MM.1S (cell line): ENCODE data around the gene TNFAIP3.
"Not testable (repeated sequence)": the region's sequence is repeated elsewhere in the genome, so short reads cannot be mapped to it uniquely, and the experiment has no call there.

ENCODE experiments used
- DNase-seq: peaks from one replicate; pipeline ENCODE4 v3.0.0-alpha.2; 2015
- H2AFZ ChIP-seq: fragments of 300-600 bp; sonication (generic); 2 replicates; pipeline ENCODE4 v1.6.0; 2016; ENCODE audit warnings: antibody characterized with exemption, low read length
- H3F3A ChIP-seq: fragments of 300-600 bp; sonication (generic); 2 replicates; pipeline ENCODE4 v1.6.1; 2016; ENCODE audit warnings: mild to moderate bottlenecking, antibody characterized with exemption, low read length, moderate library complexity, mixed read lengths; ENCODE audit not compliant: insufficient read depth
- H3K27ac ChIP-seq: fragments of 300-600 bp; sonication (generic); 2 replicates; pipeline ENCODE4 v1.5.1; 2016; ENCODE audit warnings: mild to moderate bottlenecking, low read length
- H3K27me3 ChIP-seq: fragments of 300-600 bp; sonication (generic); replicated peaks from 2 replicates; pipeline ENCODE4 v1.6.0; 2016; ENCODE audit warnings: low read length; ENCODE audit not compliant: insufficient read depth
- H3K36me3 ChIP-seq: fragments of 300-600 bp; sonication (generic); replicated peaks from 2 replicates; pipeline ENCODE4 v1.6.1; 2016; ENCODE audit warnings: mild to moderate bottlenecking, low read length, mixed read lengths; ENCODE audit not compliant: insufficient read depth
- H3K4me1 ChIP-seq: fragments of 300-600 bp; sonication (generic); 2 replicates; pipeline ENCODE4 v1.6.1; 2016; ENCODE audit warnings: low read length, mixed read lengths
- H3K4me2 ChIP-seq: fragments of 300-600 bp; sonication (generic); 2 replicates; pipeline ENCODE4 v1.6.0; 2016; ENCODE audit warnings: low read depth, low read length
- H3K4me3 ChIP-seq: fragments of 300-600 bp; sonication (generic); 2 replicates; pipeline ENCODE4 v1.5.1; 2016; ENCODE audit warnings: low read length, mixed read lengths
- H3K79me2 ChIP-seq: fragments of 300-600 bp; sonication (generic); 2 replicates; pipeline ENCODE4 v1.6.1; 2016; ENCODE audit warnings: mixed run types, low read length, mixed read lengths
- H3K9ac ChIP-seq: fragments of 300-600 bp; sonication (generic); 2 replicates; pipeline ENCODE4 v1.6.1; 2016; ENCODE audit warnings: low read length, mixed read lengths
- H3K9me2 ChIP-seq: fragments of 300-600 bp; sonication (generic); replicated peaks from 2 replicates; pipeline ENCODE4 v1.6.1; 2016; ENCODE audit warnings: mild to moderate bottlenecking, low read length, mixed read lengths; ENCODE audit not compliant: insufficient read depth
- H3K9me3 ChIP-seq: fragments of 300-600 bp; sonication (generic); replicated peaks from 2 replicates; pipeline ENCODE4 v1.6.1; 2016; ENCODE audit warnings: mild to moderate bottlenecking, low read length, mixed read lengths; ENCODE audit not compliant: insufficient read depth
- H4K20me1 ChIP-seq: fragments of 300-600 bp; sonication (generic); 2 replicates; pipeline ENCODE4 v1.6.1; 2016; ENCODE audit warnings: mild to moderate bottlenecking, low read length, moderate library complexity, mixed read lengths; ENCODE audit not compliant: insufficient read depth
- CTCF ChIP-seq: fragments of 300-600 bp; sonication (generic); IDR thresholded peaks from 2 replicates; pipeline ENCODE4 v1.5.1; 2016; ENCODE audit warnings: antibody characterized with exemption, low read length, mixed read lengths
- EZH2 ChIP-seq: fragments of 300-600 bp; sonication (generic); optimal IDR thresholded peaks from 2 replicates; pipeline ENCODE3; 2017; ENCODE audit warnings: low read depth, mild to moderate bottlenecking, antibody characterized with exemption, low read length, mixed read lengths
- EZH2phosphoT487 ChIP-seq: fragments of 300-600 bp; sonication (generic); IDR thresholded peaks from 2 replicates; pipeline ENCODE4 v1.6.1; 2018; ENCODE audit warnings: antibody characterized with exemption, low read length

Gene TNFAIP3

GRCh38 chr6:137893726-137894125 lies 26.7 kb downstream of the TNFAIP3 start:
- Histone ChIP-seq H3K79me2 (no peaks in the 10 kb centered on the region), H3K9me2 (no peaks in the 10 kb centered on the region), H3K36me3 (no peaks in the 10 kb centered on the region), H3K9me3 (no peaks in the 10 kb centered on the region), H3K27me3 (no peaks in the 10 kb centered on the region), H3K9ac (no peak overlapping the region), H3K27ac (no peak overlapping the region), H2AFZ (no peak overlapping the region), H3K4me2 (no peak overlapping the region), H3K4me3 (no peak overlapping the region), H4K20me1 (no peaks in the 10 kb centered on the region), H3K4me1 (peaks cover 27% of the 10 kb centered on the region), H3F3A (no peaks in the 10 kb centered on the region)
- no peak for DNase-seq
- TF ChIP-seq EZH2 = no peak
- no peak for TF ChIP-seq CTCF
- no peak for TF ChIP-seq EZH2phosphoT487

- not testable (repeated sequence) for H3K9me2 ChIP-seq, DNase-seq, H3K36me3 ChIP-seq, H3K27me3 ChIP-seq, H3K27ac ChIP-seq, H3K4me3 ChIP-seq, H2AFZ ChIP-seq, H3F3A ChIP-seq, H3K9ac ChIP-seq, H3K9me3 ChIP-seq, H3K79me2 ChIP-seq, H4K20me1 ChIP-seq, H3K4me2 ChIP-seq
- H3K4me1 ChIP-seq = peaks cover 27% of the 10 kb centered on the region
Measured at GRCh38 chr6:137894378-137894777, 27.3 kb downstream of the TNFAIP3 start.

DNA sequence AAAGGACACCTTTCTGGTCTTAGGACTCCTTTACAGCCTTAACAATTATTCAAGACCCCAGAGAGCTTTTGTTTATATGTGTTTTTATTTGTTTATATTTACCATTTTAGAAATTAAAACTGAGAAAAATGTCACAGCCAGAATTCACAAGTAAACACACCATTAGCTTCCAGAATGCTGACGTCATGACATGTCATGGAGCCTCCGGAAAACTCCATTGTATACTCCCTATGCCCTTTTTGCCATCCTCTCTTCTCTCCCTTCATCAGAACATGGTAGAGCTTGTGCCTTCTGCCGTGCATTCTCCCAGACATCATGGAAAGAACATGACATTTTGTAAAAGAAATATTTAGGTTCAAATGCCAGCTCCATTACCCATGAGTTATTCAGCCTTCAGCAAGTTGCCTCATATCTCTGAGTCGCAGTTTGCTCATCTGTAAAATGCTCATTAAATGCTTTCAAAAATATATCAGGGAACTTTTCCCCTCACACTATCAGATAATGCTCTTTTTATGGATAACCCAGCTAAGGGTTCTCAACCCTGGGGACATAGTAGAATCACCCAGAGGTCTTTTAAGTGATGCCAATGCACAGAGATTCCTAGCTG lies 27.8 kb downstream of the TNFAIP3 start:
- Histone ChIP-seq H3K4me3 (no peak overlapping the region), H3K36me3 (no peaks in the 10 kb centered on the region), H3K9me3 (no peaks in the 10 kb centered on the region), H3K4me2 (no peak overlapping the region), H3K27me3 (no peaks in the 10 kb centered on the region), H3F3A (no peaks in the 10 kb centered on the region), H2AFZ (no peak overlapping the region), H3K9me2 (no peaks in the 10 kb centered on the region), H4K20me1 (no peaks in the 10 kb centered on the region), H3K79me2 (no peaks in the 10 kb centered on the region), H3K9ac (no peak overlapping the region), H3K4me1 (peaks cover 27% of the 10 kb centered on the region), H3K27ac (no peak overlapping the region)
- no peak for DNase-seq
- TF ChIP-seq EZH2 = no peak
- no peak for TF ChIP-seq CTCF
- no peak for TF ChIP-seq EZH2phosphoT487

- Histone ChIP-seq H3K79me2 (no peaks in the 10 kb centered on the region), H3K36me3 (no peaks in the 10 kb centered on the region), H3K9me3 (no peaks in the 10 kb centered on the region), H3K27me3 (no peaks in the 10 kb centered on the region), H3K4me2 (no peak overlapping the region), H3K4me3 (no peak overlapping the region), H3K27ac (no peak overlapping the region), H2AFZ (no peak overlapping the region), H3K9me2 (no peaks in the 10 kb centered on the region), H3K4me1 (peaks cover 22% of the 10 kb centered on the region), H3K9ac (no peak overlapping the region), H4K20me1 (no peaks in the 10 kb centered on the region), H3F3A (no peaks in the 10 kb centered on the region)
- TF ChIP-seq EZH2 = no peak
- TF ChIP-seq EZH2phosphoT487 = no peak
- TF ChIP-seq CTCF = no peak
- no peak for DNase-seq
Measured at GRCh38 chr6:137896647-137897046, 29.6 kb downstream of the TNFAIP3 start.
